HG03457 (cell line): ENCODE data around the gene KLHL6.
"Not testable (repeated sequence)": the region's sequence is repeated elsewhere in the genome, so short reads cannot be mapped to it uniquely, and the experiment has no call there.

Experiments used
- ATAC-seq: cut with Tn5 transposase; IDR thresholded peaks from one replicate; pipeline ENCODE4 v1.9.1; 2021; ENCODE audit warnings: moderate number of reproducible peaks; ENCODE audit not compliant: unreplicated experiment

KLHL6 gene

GRCh38 chr3:183455089-183455488 lies 100.4 kb downstream of the KLHL6 start:
- no peak for ATAC-seq

DNA sequence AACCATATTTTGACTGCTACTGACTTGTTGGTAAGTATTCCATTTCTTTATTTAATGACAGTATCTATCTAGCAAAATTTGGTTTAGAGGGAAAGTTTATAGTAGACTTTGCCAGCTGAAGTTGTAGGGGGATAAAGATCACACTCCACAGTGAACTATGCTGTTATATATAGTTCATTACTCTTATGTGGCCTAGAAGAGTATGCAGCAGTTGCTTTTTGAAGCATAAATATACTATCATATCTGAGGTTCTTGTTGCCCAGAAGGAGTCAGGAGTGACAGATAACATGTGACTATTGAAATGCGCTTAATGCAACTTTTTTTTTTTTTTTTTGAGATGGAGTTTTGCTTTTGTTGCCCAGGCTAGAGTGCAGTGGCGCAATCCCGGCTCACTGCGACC lies 101.4 kb downstream of the KLHL6 start:
- ATAC-seq = no peak

- no peak for ATAC-seq
These were observed 105.7 kb downstream of the KLHL6 start for GRCh38 chr3:183449791-183450190.

DNA sequence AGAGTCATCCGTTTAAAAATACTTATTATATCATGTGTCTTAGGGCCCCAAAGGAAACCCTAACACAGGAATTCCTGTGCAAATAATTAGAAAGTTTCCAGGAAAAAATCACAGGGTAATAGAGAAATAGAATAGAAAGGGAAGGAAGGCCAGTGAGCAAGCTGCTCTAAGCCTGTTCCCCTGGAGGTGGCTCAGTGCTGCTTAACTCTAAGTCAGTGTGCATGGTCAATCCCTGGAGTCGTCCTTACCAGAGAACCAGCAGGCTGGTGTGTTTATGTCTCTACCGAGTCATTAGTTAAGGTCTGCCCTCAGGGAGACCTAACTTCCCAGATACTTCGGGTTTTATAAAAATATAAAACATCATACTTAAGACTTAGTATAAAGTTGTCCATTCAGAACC lies 106.1 kb downstream of the KLHL6 start:
- no peak for ATAC-seq

DNA sequence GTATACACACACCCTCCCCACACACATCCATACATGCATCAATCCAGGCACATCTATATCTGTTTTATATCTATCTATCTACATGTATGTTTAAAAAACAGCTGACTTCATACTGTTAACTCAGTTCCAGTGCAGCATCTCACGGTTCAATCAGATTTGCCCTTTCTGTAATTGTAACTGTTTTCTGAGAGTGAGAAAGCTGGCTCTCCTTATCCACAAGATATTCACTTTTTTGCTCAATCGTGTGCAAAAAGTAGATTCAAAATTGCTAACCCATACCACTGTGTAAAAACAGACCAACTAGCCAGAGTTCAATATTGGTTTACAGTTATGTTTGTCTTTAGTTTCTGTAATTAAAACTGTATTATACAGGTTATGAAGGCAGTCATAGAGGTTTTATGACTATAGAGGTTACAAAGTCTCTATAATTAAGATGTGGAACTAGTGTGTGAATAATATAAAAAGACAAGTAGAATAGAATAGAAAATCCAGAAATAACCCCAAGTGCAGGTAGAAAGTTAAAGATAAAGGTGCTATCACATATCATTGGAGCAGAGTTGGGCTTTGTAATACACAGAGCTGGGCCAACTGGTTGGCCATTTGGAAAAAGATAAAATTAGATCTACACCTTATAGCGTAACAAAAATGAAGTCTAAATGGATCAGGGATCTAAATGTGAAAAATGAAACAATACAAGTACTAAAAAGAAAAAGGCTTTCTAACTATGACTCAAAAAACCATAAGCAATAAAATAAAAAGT lies 107.0 kb downstream of the KLHL6 start:
- ATAC-seq = no peak

DNA sequence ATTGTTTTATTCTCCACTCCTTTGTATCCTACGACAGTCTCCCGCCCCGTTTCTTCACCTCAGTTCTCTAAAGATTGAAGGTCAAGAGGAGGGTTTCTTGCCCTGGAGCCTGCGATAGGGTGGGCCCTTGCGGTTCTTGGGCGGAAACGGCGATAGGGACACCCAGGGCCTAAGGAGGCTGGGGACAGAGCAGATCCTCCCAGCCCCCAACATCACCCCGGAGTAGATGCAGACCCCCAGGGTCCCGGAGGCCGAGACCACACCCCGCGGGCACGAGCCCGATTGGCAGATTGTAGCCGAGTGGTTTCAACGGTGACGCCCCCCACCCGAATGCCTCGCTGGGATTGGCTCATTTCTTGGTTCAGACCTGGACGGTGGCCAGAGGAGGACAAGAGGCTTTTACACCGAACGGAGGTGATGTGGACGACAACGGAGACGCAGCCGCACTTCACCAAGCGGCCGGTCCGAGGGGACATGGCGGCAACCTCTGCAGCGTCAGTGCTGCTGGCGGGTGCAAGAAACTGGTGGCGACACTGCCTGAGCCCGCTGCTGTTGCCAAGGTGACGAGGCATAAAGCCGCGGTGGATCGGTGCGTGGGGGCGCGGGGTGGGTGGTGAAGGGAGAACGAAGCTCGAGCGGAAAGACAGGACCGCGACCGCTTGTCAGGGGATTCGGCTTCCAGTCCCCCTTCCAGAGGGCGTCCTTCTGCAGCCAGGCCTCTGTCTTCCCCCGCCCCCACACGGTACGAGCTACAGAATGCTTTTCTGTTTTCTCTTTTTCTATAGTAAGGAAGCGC lies 108.1 kb downstream of the KLHL6 start:
- no peak for ATAC-seq

- ATAC-seq = no peak
These were observed 108.7 kb downstream of the KLHL6 start for GRCh38 chr3:183446838-183447205.

DNA sequence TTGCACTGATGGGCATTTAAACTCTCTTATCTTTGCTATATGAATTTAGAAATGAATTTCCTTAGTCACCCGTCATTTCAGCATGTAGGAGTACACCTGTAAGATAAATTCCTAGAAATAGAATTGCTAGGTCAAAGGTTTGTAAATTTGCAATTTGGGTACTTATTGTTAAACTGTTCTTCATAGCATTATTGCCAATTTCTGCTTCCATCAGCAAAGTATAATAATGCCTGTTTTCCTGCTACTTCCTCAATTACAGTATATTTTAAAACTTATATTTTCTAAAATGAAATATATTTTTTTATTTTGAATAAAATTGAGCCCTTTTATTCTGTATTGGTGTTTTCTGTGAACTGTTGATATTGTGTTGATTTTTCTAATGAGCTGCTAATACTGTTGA lies 110.8 kb downstream of the KLHL6 start:
- no peak for ATAC-seq

DNA sequence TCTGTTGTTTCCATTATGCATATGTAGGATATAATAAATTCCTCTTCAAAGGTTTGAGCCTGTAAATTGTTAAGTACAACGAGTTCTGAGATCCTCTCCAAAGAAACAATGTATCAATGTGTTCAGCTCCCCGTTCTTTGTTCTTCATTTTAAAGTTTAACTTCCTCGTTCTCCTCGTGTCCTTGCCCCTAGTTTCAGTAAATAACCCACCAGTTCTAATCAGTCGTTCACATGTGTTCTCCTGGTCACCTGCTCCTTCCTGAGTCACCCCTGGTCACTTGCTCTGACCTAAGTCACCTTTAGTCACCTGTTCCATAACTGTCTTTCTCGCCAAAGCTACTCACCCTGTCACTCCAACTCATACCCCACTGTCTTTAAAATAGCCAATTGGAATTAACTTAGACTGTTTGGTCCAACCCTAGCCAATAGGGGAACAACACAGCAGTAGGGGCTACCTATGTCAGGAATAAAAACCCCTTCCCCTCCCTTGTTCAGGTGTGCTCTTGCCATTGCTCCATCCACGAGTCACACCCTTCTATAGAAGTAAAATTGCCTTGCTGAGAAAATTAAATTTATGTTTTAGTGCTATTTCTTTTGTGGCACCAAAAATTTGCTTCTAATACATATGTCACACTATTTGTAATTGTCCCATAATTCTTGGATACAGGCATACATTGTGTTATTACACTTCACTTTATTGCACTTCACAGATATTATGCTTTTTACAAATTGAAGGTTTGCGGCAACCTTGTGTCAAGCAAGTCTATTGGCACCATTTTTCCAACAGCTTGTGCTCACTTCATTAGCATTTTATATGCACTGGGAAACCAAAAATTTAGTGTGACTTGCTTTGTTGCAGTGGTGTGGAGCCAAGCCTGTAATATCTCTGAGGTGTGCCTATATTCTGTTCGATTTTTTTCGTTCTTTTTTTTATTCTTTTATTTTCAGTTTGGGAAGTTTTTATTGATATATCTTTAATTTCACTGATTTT lies 111.8 kb downstream of the KLHL6 start:
- ATAC-seq = no peak

GRCh38 chr3:183442994-183443393 lies 112.5 kb downstream of the KLHL6 start:
- ATAC-seq = no peak

DNA sequence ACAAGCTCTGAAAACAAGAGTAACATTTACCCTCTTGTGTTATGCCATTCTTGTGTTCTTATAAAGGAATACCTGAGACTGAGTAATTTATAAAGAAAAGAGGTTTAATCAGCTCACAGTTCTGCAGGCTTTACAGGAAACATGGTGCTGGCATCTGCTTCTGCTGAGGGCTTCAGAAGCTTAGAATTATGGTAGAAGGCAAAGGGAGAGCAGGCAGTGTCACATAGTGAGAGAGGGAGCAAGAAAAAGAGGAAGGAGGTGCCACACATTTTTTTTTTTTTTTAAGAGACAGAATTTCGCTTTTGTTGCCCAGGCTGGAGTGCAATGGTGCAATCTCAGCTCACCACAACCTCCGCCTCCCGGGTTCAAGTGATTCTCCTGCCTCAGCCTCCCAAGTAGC lies 115.0 kb downstream of the KLHL6 start:
- not testable (repeated sequence) for ATAC-seq

GRCh38 chr3:183439515-183439914 lies 116.0 kb downstream of the KLHL6 start:
- no peak for ATAC-seq

- ATAC-seq = no peak
These were observed 116.8 kb downstream of the KLHL6 start for GRCh38 chr3:183438735-183439134.

GRCh38 chr3:183437666-183438564 lies 117.6 kb downstream of the KLHL6 start:
- ATAC-seq = no peak
